ENCODE data around the gene THY1.

- TF ChIP-seq, protein P1, sequence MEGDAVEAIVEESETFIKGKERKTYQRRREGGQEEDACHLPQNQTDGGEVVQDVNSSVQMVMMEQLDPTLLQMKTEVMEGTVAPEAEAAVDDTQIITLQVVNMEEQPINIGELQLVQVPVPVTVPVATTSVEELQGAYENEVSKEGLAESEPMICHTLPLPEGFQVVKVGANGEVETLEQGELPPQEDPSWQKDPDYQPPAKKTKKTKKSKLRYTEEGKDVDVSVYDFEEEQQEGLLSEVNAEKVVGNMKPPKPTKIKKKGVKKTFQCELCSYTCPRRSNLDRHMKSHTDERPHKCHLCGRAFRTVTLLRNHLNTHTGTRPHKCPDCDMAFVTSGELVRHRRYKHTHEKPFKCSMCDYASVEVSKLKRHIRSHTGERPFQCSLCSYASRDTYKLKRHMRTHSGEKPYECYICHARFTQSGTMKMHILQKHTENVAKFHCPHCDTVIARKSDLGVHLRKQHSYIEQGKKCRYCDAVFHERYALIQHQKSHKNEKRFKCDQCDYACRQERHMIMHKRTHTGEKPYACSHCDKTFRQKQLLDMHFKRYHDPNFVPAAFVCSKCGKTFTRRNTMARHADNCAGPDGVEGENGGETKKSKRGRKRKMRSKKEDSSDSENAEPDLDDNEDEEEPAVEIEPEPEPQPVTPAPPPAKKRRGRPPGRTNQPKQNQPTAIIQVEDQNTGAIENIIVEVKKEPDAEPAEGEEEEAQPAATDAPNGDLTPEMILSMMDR (IDR thresholded peaks at IDR 0.05), result no peak
- no peak for TF ChIP-seq POLR2A (IDR thresholded peaks at IDR 0.05; ENCODE audit: low read depth)
These were observed 37.6 kb upstream of the THY1 start for GRCh38 chr11:119460582-119460981.

All from esophagus muscularis mucosa (tissue), 3 donors.